ENCODE measurements around the gene IRF6. TPM values are rescaled to one million over a fixed set of nuclear protein-coding genes. Genes with fewer than 3 reads are reported as not detected.

IRF6 gene
- total RNA-seq, 1 donor from 2014 or later: 21.2 TPM

DNA sequence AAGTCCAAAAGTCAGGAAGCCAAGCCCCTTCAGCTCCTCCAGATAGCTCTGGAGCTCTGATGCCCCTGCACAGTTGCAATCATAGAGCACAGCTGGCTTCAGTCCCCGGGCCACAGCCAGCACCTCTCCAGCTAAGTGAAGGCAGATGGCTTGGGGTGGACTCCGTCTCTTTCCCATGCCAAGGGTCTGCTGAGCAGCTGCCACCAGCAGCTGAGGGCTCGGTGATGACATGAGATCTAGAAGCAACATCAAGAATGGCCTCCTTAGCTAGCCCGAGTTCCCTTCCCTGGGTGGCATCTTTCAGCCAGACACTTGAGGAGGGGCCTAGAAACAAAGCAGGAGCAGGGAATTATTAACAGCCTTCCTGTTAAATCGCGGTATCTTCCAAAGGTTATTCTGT, 22.6 kb downstream of the IRF6 start:
- Histone ChIP-seq H3K4me3 (ENCODE audit: insufficient read depth, low read depth, low read length) (peak overlapping the region; percentile 96), H3K4me1 (ENCODE audit: insufficient read depth, low read length) (peaks cover 13% of the 10 kb centered on the region), H3K9ac (ENCODE audit: low read length) (peak overlapping the region; percentile 97), H4K20me1 (ENCODE audit: insufficient read depth, low read length) (no peaks in the 10 kb centered on the region), H3K36me3 (ENCODE audit: insufficient read depth, low read length) (no peaks in the 10 kb centered on the region), H3K27ac (ENCODE audit: low read depth, low read length) (no peak overlapping the region), H3K9me3 (ENCODE audit: insufficient read depth, low read depth, low read length) (no peaks in the 10 kb centered on the region), H3K27me3 (ENCODE audit: insufficient read depth, low read length) (no peaks in the 10 kb centered on the region), H2AFZ (ENCODE audit: low read depth, low read length) (no peak overlapping the region), H3K79me2 (ENCODE audit: insufficient read depth, low read length) (peaks cover 10% of the 10 kb centered on the region), H3K4me2 (ENCODE audit: low read length) (peak overlapping the region; percentile 95)
- peak overlapping the region; percentile 92 for H3K27ac Mint-ChIP-seq (ENCODE audit: unreplicated experiment)
- TF ChIP-seq, protein P1, sequence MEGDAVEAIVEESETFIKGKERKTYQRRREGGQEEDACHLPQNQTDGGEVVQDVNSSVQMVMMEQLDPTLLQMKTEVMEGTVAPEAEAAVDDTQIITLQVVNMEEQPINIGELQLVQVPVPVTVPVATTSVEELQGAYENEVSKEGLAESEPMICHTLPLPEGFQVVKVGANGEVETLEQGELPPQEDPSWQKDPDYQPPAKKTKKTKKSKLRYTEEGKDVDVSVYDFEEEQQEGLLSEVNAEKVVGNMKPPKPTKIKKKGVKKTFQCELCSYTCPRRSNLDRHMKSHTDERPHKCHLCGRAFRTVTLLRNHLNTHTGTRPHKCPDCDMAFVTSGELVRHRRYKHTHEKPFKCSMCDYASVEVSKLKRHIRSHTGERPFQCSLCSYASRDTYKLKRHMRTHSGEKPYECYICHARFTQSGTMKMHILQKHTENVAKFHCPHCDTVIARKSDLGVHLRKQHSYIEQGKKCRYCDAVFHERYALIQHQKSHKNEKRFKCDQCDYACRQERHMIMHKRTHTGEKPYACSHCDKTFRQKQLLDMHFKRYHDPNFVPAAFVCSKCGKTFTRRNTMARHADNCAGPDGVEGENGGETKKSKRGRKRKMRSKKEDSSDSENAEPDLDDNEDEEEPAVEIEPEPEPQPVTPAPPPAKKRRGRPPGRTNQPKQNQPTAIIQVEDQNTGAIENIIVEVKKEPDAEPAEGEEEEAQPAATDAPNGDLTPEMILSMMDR (IDR thresholded peaks at IDR 0.05; ENCODE audit: insufficient read depth, low read depth, low read length): no peak
- TF ChIP-seq EZH2 (IDR thresholded peaks at IDR 0.05; ENCODE audit: insufficient read depth, low read length): no peak
- H3K27me3 Mint-ChIP-seq (ENCODE audit: low read depth, unreplicated experiment): no peaks in the 10 kb centered on the region
- no peaks in the 10 kb centered on the region for H3K9me3 Mint-ChIP-seq (ENCODE audit: unreplicated experiment)
- H3K4me3 Mint-ChIP-seq (ENCODE audit: unreplicated experiment): peak overlapping the region; percentile 96
- peaks cover 4% of the 10 kb centered on the region for H3K4me1 Mint-ChIP-seq (ENCODE audit: low read depth, unreplicated experiment)
- no peak for DNase-seq (ENCODE audit: low read depth)
- peaks cover 3% of the 10 kb centered on the region for H3K36me3 Mint-ChIP-seq (ENCODE audit: low read depth, unreplicated experiment)
- no peak for FAIRE-seq

- H3K27ac Mint-ChIP-seq (ENCODE audit: unreplicated experiment): no peak overlapping the region
- no peak for FAIRE-seq
Observed at GRCh38 chr1:209780268-209780667, 25.7 kb downstream of the IRF6 start.

DNA sequence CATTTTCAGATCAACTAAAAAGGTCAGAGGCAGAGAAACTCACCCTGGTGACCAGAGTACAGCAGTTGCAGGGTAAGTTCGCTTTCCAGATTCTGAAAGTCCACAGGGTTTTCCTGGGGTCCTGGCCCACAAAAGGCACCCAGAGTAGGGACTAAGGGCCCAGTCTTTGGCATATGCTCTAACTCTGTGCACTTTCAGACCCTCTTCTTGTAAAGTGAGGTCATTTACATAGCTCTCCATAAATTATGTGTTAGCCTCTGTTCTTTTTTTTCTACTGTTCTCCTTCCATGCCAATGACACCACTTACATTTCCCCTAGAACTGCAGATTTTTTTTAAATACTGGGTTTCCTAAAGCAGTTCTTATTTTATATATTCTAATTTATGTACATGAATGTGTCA, 27.8 kb downstream of the IRF6 start:
- H3K9ac ChIP-seq (ENCODE audit: low read length): no peak overlapping the region
- Mint-ChIP-seq H3K36me3 (ENCODE audit: low read depth, unreplicated experiment) (no peaks in the 10 kb centered on the region), H3K9me3 (ENCODE audit: unreplicated experiment) (no peaks in the 10 kb centered on the region), H3K4me3 (ENCODE audit: unreplicated experiment) (no peak overlapping the region), H3K27ac (ENCODE audit: unreplicated experiment) (no peak overlapping the region), H3K27me3 (ENCODE audit: low read depth, unreplicated experiment) (peaks cover 2% of the 10 kb centered on the region), H3K4me1 (ENCODE audit: low read depth, unreplicated experiment) (no peaks in the 10 kb centered on the region)
- H2AFZ ChIP-seq (ENCODE audit: low read depth, low read length): no peak overlapping the region
- H3K9me3 ChIP-seq (ENCODE audit: insufficient read depth, low read depth, low read length): no peaks in the 10 kb centered on the region
- H4K20me1 ChIP-seq (ENCODE audit: insufficient read depth, low read length): no peaks in the 10 kb centered on the region
- H3K27ac ChIP-seq (ENCODE audit: low read depth, low read length): no peak overlapping the region
- no peak overlapping the region for H3K4me2 ChIP-seq (ENCODE audit: low read length)
- FAIRE-seq (no peak), DNase-seq (ENCODE audit: low read depth) (no peak)
- no peaks in the 10 kb centered on the region for H3K36me3 ChIP-seq (ENCODE audit: insufficient read depth, low read length)
- no peaks in the 10 kb centered on the region for H3K4me1 ChIP-seq (ENCODE audit: insufficient read depth, low read length)
- no peak overlapping the region for H3K4me3 ChIP-seq (ENCODE audit: insufficient read depth, low read depth, low read length)
- H3K27me3 ChIP-seq (ENCODE audit: insufficient read depth, low read length): no peaks in the 10 kb centered on the region
- TF ChIP-seq EZH2 (IDR thresholded peaks at IDR 0.05; ENCODE audit: insufficient read depth, low read length): no peak
- TF ChIP-seq, protein P1 (IDR thresholded peaks at IDR 0.05; ENCODE audit: insufficient read depth, low read depth, low read length): no peak
- H3K79me2 ChIP-seq (ENCODE audit: insufficient read depth, low read length): no peaks in the 10 kb centered on the region

More at GRCh38 chr1:209780268-209780667, 25.7 kb downstream of the IRF6 start:
- Histone ChIP-seq H3K4me3 (ENCODE audit: insufficient read depth, low read depth, low read length) (no peak overlapping the region), H2AFZ (ENCODE audit: low read depth, low read length) (no peak overlapping the region), H4K20me1 (ENCODE audit: insufficient read depth, low read length) (no peaks in the 10 kb centered on the region), H3K27ac (ENCODE audit: low read depth, low read length) (no peak overlapping the region), H3K9me3 (ENCODE audit: insufficient read depth, low read depth, low read length) (no peaks in the 10 kb centered on the region), H3K79me2 (ENCODE audit: insufficient read depth, low read length) (peaks cover 10% of the 10 kb centered on the region), H3K4me1 (ENCODE audit: insufficient read depth, low read length) (peaks cover 13% of the 10 kb centered on the region), H3K27me3 (ENCODE audit: insufficient read depth, low read length) (no peaks in the 10 kb centered on the region), H3K36me3 (ENCODE audit: insufficient read depth, low read length) (no peaks in the 10 kb centered on the region), H3K4me2 (ENCODE audit: low read length) (no peak overlapping the region), H3K9ac (ENCODE audit: low read length) (no peak overlapping the region)
- H3K36me3 Mint-ChIP-seq (ENCODE audit: low read depth, unreplicated experiment): peaks cover 3% of the 10 kb centered on the region
- no peaks in the 10 kb centered on the region for H3K27me3 Mint-ChIP-seq (ENCODE audit: low read depth, unreplicated experiment)
- H3K9me3 Mint-ChIP-seq (ENCODE audit: unreplicated experiment): no peaks in the 10 kb centered on the region
- H3K4me1 Mint-ChIP-seq (ENCODE audit: low read depth, unreplicated experiment): peaks cover 4% of the 10 kb centered on the region
- TF ChIP-seq EZH2 (IDR thresholded peaks at IDR 0.05; ENCODE audit: insufficient read depth, low read length): no peak
- TF ChIP-seq, protein P1 (IDR thresholded peaks at IDR 0.05; ENCODE audit: insufficient read depth, low read depth, low read length): no peak
- H3K4me3 Mint-ChIP-seq (ENCODE audit: unreplicated experiment): no peak overlapping the region
- DNase-seq (ENCODE audit: low read depth): no peak
